GM06990 (cell line): ENCODE data around the gene DRD4.

Source experiments
- DNase-seq: peaks from one replicate; pipeline ENCODE4 v3.0.0-alpha.2; 2011; ENCODE audit not compliant: insufficient read length; ENCODE audit errors: extremely low read depth
- H3K27me3 ChIP-seq: replicated peaks from 2 replicates; pipeline ENCODE4 v1.6.0; 2011; ENCODE audit warnings: low read length; ENCODE audit not compliant: control insufficient read depth, insufficient read depth
- H3K36me3 ChIP-seq: 2 replicates; pipeline ENCODE4 v1.5.1; 2011; ENCODE audit warnings: low read length; ENCODE audit not compliant: control insufficient read depth, insufficient read depth
- H3K4me3 ChIP-seq: replicated peaks from 2 replicates; pipeline ENCODE4 v1.5.1; 2011; ENCODE audit warnings: low read depth, mild to moderate bottlenecking, control low read depth, low read length
- CTCF ChIP-seq: IDR thresholded peaks from 2 replicates; pipeline ENCODE4 v1.5.1; 2011; ENCODE audit warnings: low read length, control low read depth, mild to moderate bottlenecking, inconsistent platforms; ENCODE audit not compliant: insufficient read depth, poor library complexity, severe bottlenecking

The DRD4 gene

GRCh38 chr11:656426-656825 lies 19.4 kb downstream of the DRD4 start:
- no peak for DNase-seq
- H3K27me3 ChIP-seq, result no peaks in the 10 kb centered on the region
- no peak for TF ChIP-seq CTCF
- H3K4me3 ChIP-seq, result no peak overlapping the region
- peaks cover 5% of the 10 kb centered on the region for H3K36me3 ChIP-seq

DNA sequence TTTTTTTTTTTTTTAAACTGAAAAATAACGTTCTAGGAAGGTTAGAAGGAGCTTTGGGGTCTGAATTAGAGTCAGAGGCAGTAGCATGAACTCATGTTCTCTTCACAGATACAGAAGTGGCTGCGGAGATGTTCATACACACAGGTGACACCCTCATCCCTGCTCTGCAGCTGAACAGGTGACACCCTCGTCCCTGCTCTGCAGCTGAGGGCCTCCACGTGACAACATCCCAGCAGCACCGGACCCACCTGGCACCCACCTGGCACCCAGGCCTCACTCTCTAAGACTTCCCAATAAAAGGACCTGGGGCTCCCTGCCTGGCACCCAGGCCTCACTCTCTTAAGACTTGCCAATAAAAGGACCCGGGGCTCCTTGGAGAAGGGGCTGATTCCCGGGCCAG lies 19.8 kb downstream of the DRD4 start:
- DNase-seq, result no peak
- peaks cover 5% of the 10 kb centered on the region for H3K36me3 ChIP-seq

GRCh38 chr11:657691-658126 lies 20.6 kb downstream of the DRD4 start:
- TF ChIP-seq CTCF, result no peak
- no peak for DNase-seq
- Histone ChIP-seq H3K27me3 (no peaks in the 10 kb centered on the region), H3K36me3 (peaks cover 5% of the 10 kb centered on the region), H3K4me3 (no peak overlapping the region)

More for the DNA sequence above, 19.8 kb downstream of the DRD4 start:
- Histone ChIP-seq H3K4me3 (no peak overlapping the region), H3K27me3 (no peaks in the 10 kb centered on the region)
- no peak for TF ChIP-seq CTCF

DNA sequence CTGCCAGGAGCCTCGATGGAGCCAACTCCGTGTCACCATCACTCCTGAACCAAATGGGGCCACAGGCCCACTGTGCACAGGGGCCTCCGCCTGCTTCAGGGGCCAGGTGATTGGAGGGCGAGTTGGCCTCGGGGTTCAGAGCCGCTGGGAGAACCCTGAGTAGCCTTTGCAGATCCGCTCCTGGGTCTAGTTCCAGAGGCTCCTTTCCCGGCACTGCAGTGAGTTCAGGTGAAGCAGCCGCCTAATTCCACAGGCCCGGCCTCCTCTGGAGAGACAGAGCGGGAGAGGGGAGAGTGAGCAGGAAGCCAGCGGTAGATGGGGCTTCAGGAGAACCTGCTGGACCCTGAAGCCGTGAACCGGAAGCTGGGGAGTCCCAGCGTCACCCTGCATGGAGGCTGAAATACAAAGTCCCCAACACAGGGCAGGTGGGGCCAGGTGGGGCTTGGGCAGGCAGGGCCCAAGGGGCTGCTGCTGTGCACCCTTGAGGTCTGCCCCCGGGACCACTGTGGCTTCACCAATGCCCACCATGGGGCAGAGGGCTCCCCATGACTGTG lies 22.5 kb downstream of the DRD4 start:
- peaks cover 10% of the 10 kb centered on the region for H3K36me3 ChIP-seq
- no peak for TF ChIP-seq CTCF
- no peak for DNase-seq

DNA sequence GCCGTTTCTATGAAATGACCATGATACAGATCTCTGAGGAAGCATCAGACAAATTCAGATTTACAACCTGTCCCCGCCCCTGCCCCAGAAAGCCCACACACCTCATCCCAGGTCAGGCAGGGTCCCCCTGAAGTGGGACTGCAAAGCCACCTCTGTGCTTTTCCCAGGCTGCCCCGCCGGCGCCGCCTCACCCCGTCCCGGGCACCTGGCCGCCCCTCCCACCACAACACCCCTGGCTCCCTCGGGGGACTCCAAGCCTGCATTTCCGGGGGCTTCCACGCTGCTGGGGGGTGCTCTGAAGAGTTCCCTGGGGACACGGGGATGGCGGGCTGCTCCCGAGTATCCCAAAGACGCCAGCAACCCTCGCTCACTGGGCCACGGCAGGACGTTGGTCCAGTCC lies 23.2 kb downstream of the DRD4 start:
- H3K27me3 ChIP-seq, result no peaks in the 10 kb centered on the region
- peaks cover 10% of the 10 kb centered on the region for H3K36me3 ChIP-seq
- DNase-seq, result no peak
- TF ChIP-seq CTCF, result no peak
- no peak overlapping the region for H3K4me3 ChIP-seq

More for the DNA sequence above, 22.5 kb downstream of the DRD4 start:
- no peak overlapping the region for H3K4me3 ChIP-seq
- H3K27me3 ChIP-seq, result no peaks in the 10 kb centered on the region
